HepG2 (cell line): ENCODE results near the gene SLC41A1. TPM values are rescaled to one million over a fixed set of nuclear protein-coding genes. Genes with fewer than 3 reads are reported as not detected.

Experiments
- ESRRA ChIP-seq: sonication (generic); formaldehyde crosslinking; IDR thresholded peaks from 2 replicates; pipeline ENCODE4 v1.5.1; 2020; ENCODE audit warnings: mild to moderate bottlenecking, low read depth, missing genetic modification reagents
- FOXJ3 ChIP-seq: sonication (generic); formaldehyde crosslinking; IDR thresholded peaks from 2 replicates; pipeline ENCODE4 v1.4.0; 2020; ENCODE audit warnings: missing genetic modification reagents, mild to moderate bottlenecking, borderline replicate concordance
- IKZF5 ChIP-seq: IDR thresholded peaks from 2 replicates; pipeline ENCODE4 v1.6.1; 2018; ENCODE audit warnings: missing genetic modification reagents, mild to moderate bottlenecking, missing compliant biosample characterization
- LCORL ChIP-seq, 2 experiments: fragments of 450-650 bp in 1 of 2; sonication (generic) in 1 of 2; formaldehyde crosslinking in 1 of 2; IDR thresholded peaks; 2 replicates each; pipeline versions ENCODE4 v1.5.0 to v1.6.1; 2017 to 2020; ENCODE audit warnings: antibody characterized with exemption in 1 of 2, missing genetic modification reagents in 1 of 2
- NFYB ChIP-seq: sonication (generic); formaldehyde crosslinking; IDR thresholded peaks from 2 replicates; pipeline ENCODE4 v1.4.0; 2020; ENCODE audit warnings: missing genetic modification reagents
- PITX1 ChIP-seq: sonication (generic); formaldehyde crosslinking; IDR thresholded peaks from 2 replicates; pipeline ENCODE4 v1.5.1; 2020; ENCODE audit warnings: mild to moderate bottlenecking, missing genetic modification reagents
- SAP130 ChIP-seq: IDR thresholded peaks from 2 replicates; pipeline ENCODE4 v1.6.1; 2016; ENCODE audit warnings: low read depth
- ZBTB4 ChIP-seq: sonication (generic); formaldehyde crosslinking; IDR thresholded peaks from 2 replicates; pipeline ENCODE4 v1.4.0; 2020; ENCODE audit warnings: missing genetic modification reagents, mild to moderate bottlenecking, borderline replicate concordance
- ZNF10 ChIP-seq: sonication (generic); formaldehyde crosslinking; IDR thresholded peaks from 2 replicates; pipeline ENCODE4 v1.4.0; 2020; ENCODE audit warnings: mild to moderate bottlenecking, low read depth, missing genetic modification reagents, borderline replicate concordance
- ZNF574 ChIP-seq: sonication (generic); formaldehyde crosslinking; IDR thresholded peaks from 2 replicates; pipeline ENCODE4 v1.4.0; 2020; ENCODE audit warnings: missing genetic modification reagents
- ZNF652 ChIP-seq: IDR thresholded peaks from 2 replicates; pipeline ENCODE4 v1.6.1; 2016; ENCODE audit warnings: low read depth, borderline replicate concordance
- ZSCAN29 ChIP-seq: sonication (generic); formaldehyde crosslinking; conservative IDR thresholded peaks from 2 replicates; pipeline ENCODE4 v1.4.0; 2020; ENCODE audit warnings: mild to moderate bottlenecking, missing genetic modification reagents
- polyA plus RNA-seq, 8 experiments: library from polyadenylated mRNA; depleted of rRNA in 3 of 8; stranded (reverse) in 7 of 8; unstranded in 1 of 8; fragments of >200 nt; fragmentation: Illumina TruSeq in 4 of 8; extraction: Trizol in 4 of 8; gene quantifications; 2 replicates each; pipeline versions ENCODE4 v1.2.1 to v1.2.3, GENCODE V29; 2011 to 2016; ENCODE audit warnings: low read depth in 4 of 8, missing spikeins in 1 of 8, mixed read lengths in 1 of 8; ENCODE audit not compliant: insufficient read depth in 1 of 8
- total RNA-seq, 5 experiments: library from RNA; depleted of rRNA; stranded (reverse); fragments of >200 nt; fragmentation: Illumina TruSeq; extraction: Trizol; gene quantifications; 2 replicates each; pipeline ENCODE4 v1.2.3, GENCODE V29; 2016; ENCODE audit warnings: low read depth in 1 of 5

SLC41A1 gene
- total and polyA plus RNA-seq, 2 of the 13 experiments (the other 11 are each of a cell fraction or from before 2014, with no cell fraction given) = 2.2 to 4.6 TPM

- 0 out of 2 replicates have a peak, but pooled peaks have one; percentile 41 for TF ChIP-seq ZNF10 (CRISPR knock-in tag)
- 0 out of 2 replicates have a peak, but pooled peaks have one; percentile 66 for TF ChIP-seq ZNF652 (CRISPR knock-in tag)
- 0 out of 2 replicates have a peak, but pooled peaks have one; percentile 14 for TF ChIP-seq ZBTB4 (CRISPR knock-in tag)
- 0 out of 2 replicates have a peak, but pooled peaks have one; percentile 41 for TF ChIP-seq IKZF5 (CRISPR knock-in tag)
- no peak; the same call in 1 of the 2 replicates for TF ChIP-seq PITX1 (CRISPR knock-in tag)
- no peak for TF ChIP-seq LCORL (IDR thresholded peaks at IDR 0.05)
- TF ChIP-seq LCORL (CRISPR knock-in tag; IDR thresholded peaks at IDR 0.05) = 0 out of 2 replicates have a peak, but pooled peaks have one; percentile 30
- no peak for TF ChIP-seq FOXJ3
- TF ChIP-seq SAP130 (CRISPR knock-in tag) = peak; percentile 69
- 0 out of 2 replicates have a peak, but pooled peaks have one; percentile 24 for TF ChIP-seq ESRRA (CRISPR knock-in tag)
- TF ChIP-seq ZNF574 (CRISPR knock-in tag) = 0 out of 2 replicates have a peak, but pooled peaks have one; percentile 5
- TF ChIP-seq ZSCAN29 (CRISPR knock-in tag) = no peak
- peak; percentile 44; the same call in 1 of the 2 replicates for TF ChIP-seq NFYB
- TF ChIP-seq, all 625 proteins: peak for 27
Measured at GRCh38 chr1:205774198-205775014, 38.6 kb downstream of the SLC41A1 start (continued).
